ENCODE results near the gene BMP8A.

BMP8A gene

GRCh38 chr1:39470040-39470439 is 21.4 kb upstream of the BMP8A start:
- H3K9ac ChIP-seq (ENCODE audit: low read depth, low read length, poor library complexity, severe bottlenecking), result no peak overlapping the region
- no peaks in the 10 kb centered on the region for H3K79me2 ChIP-seq (ENCODE audit: insufficient read depth, low read length)
- TF ChIP-seq EZH2phosphoT487 (IDR thresholded peaks at IDR 0.05; ENCODE audit: borderline replicate concordance) (no peak), CTCF (conservative IDR thresholded peaks at IDR 0.05; ENCODE audit: low read length) (no peak)
- H3K27me3 ChIP-seq (ENCODE audit: insufficient read depth, low read length, poor library complexity, severe bottlenecking), result no peaks in the 10 kb centered on the region
- H3K4me2 ChIP-seq (ENCODE audit: low read depth, low read length, poor library complexity, severe bottlenecking), result no peak overlapping the region
- H3K4me3 ChIP-seq (ENCODE audit: low read length, poor library complexity, severe bottlenecking), result no peak overlapping the region
- no peaks in the 10 kb centered on the region for H3K4me1 ChIP-seq (ENCODE audit: insufficient read depth, low read length, poor library complexity, severe bottlenecking)
- H4K20me1 ChIP-seq (ENCODE audit: insufficient read depth, low read length, poor library complexity, severe bottlenecking), result no peaks in the 10 kb centered on the region
- peaks cover 85% of the 10 kb centered on the region; the same call in 1 of the 2 replicates for H3K36me3 ChIP-seq (ENCODE audit: insufficient read depth, low read length)
- no peaks in the 10 kb centered on the region for H3K9me2 ChIP-seq (replicated peaks; ENCODE audit: low read depth, low read length)
- H2AFZ ChIP-seq (ENCODE audit: low read length), result no peak overlapping the region
- H3K9me3 ChIP-seq (ENCODE audit: insufficient read depth, low read depth, low read length), result no peaks in the 10 kb centered on the region
- H3F3A ChIP-seq (ENCODE audit: low read depth), result no peaks in the 10 kb centered on the region

GRCh38 chr1:39472826-39473225 is 18.6 kb upstream of the BMP8A start:
- no peak for TF ChIP-seq EZH2phosphoT487 (IDR thresholded peaks at IDR 0.05; ENCODE audit: borderline replicate concordance)
- no peak for TF ChIP-seq CTCF (conservative IDR thresholded peaks at IDR 0.05; ENCODE audit: low read length)
- H3K9ac ChIP-seq (ENCODE audit: low read depth, low read length, poor library complexity, severe bottlenecking), result no peak overlapping the region
- H3K9me3 ChIP-seq (ENCODE audit: insufficient read depth, low read depth, low read length), result no peaks in the 10 kb centered on the region
- H3K4me1 ChIP-seq (ENCODE audit: insufficient read depth, low read length, poor library complexity, severe bottlenecking), result no peaks in the 10 kb centered on the region
- no peak overlapping the region for H2AFZ ChIP-seq (ENCODE audit: low read length)
- no peak overlapping the region for H3K4me2 ChIP-seq (ENCODE audit: low read depth, low read length, poor library complexity, severe bottlenecking)
- no peaks in the 10 kb centered on the region for H3F3A ChIP-seq (ENCODE audit: low read depth)
- no peaks in the 10 kb centered on the region for H3K9me2 ChIP-seq (replicated peaks; ENCODE audit: low read depth, low read length)
- no peaks in the 10 kb centered on the region for H3K79me2 ChIP-seq (ENCODE audit: insufficient read depth, low read length)
- no peaks in the 10 kb centered on the region for H4K20me1 ChIP-seq (ENCODE audit: insufficient read depth, low read length, poor library complexity, severe bottlenecking)
- no peaks in the 10 kb centered on the region for H3K27me3 ChIP-seq (ENCODE audit: insufficient read depth, low read length, poor library complexity, severe bottlenecking)
- H3K36me3 ChIP-seq (ENCODE audit: insufficient read depth, low read length), result peaks cover 70% of the 10 kb centered on the region
- no peak overlapping the region for H3K4me3 ChIP-seq (ENCODE audit: low read length, poor library complexity, severe bottlenecking)

GRCh38 chr1:39473324-39473723 is 18.1 kb upstream of the BMP8A start:
- TF ChIP-seq CTCF (conservative IDR thresholded peaks at IDR 0.05; ENCODE audit: low read length), result no peak
- TF ChIP-seq EZH2phosphoT487 (IDR thresholded peaks at IDR 0.05; ENCODE audit: borderline replicate concordance), result no peak

More at GRCh38 chr1:39473324-39473723, 18.1 kb upstream of the BMP8A start:
- H3K9me3 ChIP-seq (ENCODE audit: insufficient read depth, low read depth, low read length), result no peaks in the 10 kb centered on the region
- no peaks in the 10 kb centered on the region for H3K79me2 ChIP-seq (ENCODE audit: insufficient read depth, low read length)
- no peak overlapping the region for H3K9ac ChIP-seq (ENCODE audit: low read depth, low read length, poor library complexity, severe bottlenecking)
- no peaks in the 10 kb centered on the region for H3K9me2 ChIP-seq (replicated peaks; ENCODE audit: low read depth, low read length)
- no peak overlapping the region for H3K4me2 ChIP-seq (ENCODE audit: low read depth, low read length, poor library complexity, severe bottlenecking)
- H3K36me3 ChIP-seq (ENCODE audit: insufficient read depth, low read length), result peaks cover 65% of the 10 kb centered on the region
- H3K27me3 ChIP-seq (ENCODE audit: insufficient read depth, low read length, poor library complexity, severe bottlenecking), result no peaks in the 10 kb centered on the region
- no peaks in the 10 kb centered on the region for H4K20me1 ChIP-seq (ENCODE audit: insufficient read depth, low read length, poor library complexity, severe bottlenecking)
- no peaks in the 10 kb centered on the region for H3K4me1 ChIP-seq (ENCODE audit: insufficient read depth, low read length, poor library complexity, severe bottlenecking)
- no peak overlapping the region for H3K4me3 ChIP-seq (ENCODE audit: low read length, poor library complexity, severe bottlenecking)
- H3F3A ChIP-seq (ENCODE audit: low read depth), result no peaks in the 10 kb centered on the region
- no peak overlapping the region for H2AFZ ChIP-seq (ENCODE audit: low read length)
